Measurements from ENCODE around the gene ENG. TPM values are rescaled to one million over a fixed set of nuclear protein-coding genes. Genes with fewer than 3 reads are reported as not detected.
"Not testable (repeated sequence)": the region's sequence is repeated elsewhere in the genome, so short reads cannot be mapped to it uniquely, and the experiment has no call there.

ENG gene
- polyA plus RNA-seq, 10 donors, result 40.6 to 74.5 (median 52.4) TPM

- no peak for DNase-seq
Measured at GRCh38 chr9:127796225-127796813, 58.1 kb downstream of the ENG start.

DNA sequence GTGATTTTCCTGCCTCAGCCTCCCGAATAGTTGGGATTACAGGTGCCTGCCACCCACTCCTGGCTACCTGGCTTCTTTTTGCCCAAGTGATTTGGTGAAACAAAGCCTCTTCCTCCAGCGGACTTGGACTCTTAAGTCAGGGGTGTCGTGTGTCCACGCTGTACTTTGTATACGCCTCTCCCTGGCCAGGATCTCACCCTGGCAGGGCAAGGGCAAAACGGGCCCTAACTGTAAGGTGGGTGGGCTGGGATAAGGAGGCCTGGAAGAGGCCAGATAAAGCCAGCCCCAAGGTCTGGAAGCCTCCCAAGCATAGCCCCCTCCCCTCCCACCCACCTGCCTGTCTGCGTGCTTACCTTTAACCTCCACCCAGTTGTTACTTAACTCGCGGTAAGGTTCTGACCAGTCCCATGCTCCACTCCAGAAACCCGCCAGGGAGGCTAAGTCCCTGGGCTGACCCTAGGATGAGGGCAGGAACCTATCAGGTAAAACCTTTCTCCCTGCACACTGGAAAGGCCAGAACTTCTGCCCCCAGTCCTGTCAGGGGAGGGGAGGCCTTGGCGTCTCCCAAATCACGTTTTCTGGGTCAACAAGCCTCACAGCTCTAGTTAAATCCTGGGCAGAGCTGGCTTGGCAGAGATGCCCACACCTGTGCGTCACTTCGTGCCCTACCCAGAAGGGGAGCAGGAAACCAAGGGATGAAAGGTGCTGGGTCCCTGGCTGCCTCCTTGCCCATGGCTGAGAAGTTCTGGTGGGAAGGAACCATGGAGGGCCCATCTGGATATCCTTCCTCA, 60.3 kb downstream of the ENG start:
- no peak for DNase-seq

DNA sequence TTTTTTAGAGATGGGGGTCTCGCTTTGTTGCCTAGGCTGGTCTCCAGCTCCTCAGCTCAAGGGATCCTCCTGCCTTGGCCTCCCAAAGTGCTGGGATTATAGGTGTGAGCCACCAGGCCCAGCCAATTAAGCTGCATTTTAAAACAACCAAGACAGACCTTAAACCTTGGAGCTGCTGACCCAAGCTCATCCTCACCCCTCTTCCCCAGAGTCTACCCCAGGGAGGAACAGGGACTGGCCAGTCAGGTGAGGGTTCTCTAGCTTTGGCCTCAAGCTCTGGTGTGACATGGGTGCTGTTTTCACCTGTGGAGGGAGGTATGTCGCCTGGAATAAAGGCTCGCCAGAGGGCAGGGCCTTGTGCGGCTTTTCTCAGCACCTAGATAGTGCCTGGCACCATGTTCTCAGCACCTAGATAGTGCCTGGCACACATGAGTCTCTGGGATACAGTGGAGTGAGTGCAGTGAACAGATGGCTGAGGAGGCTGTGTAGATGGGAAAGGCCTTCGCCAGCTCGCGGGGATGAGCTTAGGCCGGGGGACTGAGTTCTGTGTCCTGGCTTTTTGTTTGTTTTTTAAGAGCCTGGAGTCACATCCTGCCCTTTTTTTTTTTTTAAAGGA, 61.3 kb downstream of the ENG start:
- no peak for DNase-seq

DNA sequence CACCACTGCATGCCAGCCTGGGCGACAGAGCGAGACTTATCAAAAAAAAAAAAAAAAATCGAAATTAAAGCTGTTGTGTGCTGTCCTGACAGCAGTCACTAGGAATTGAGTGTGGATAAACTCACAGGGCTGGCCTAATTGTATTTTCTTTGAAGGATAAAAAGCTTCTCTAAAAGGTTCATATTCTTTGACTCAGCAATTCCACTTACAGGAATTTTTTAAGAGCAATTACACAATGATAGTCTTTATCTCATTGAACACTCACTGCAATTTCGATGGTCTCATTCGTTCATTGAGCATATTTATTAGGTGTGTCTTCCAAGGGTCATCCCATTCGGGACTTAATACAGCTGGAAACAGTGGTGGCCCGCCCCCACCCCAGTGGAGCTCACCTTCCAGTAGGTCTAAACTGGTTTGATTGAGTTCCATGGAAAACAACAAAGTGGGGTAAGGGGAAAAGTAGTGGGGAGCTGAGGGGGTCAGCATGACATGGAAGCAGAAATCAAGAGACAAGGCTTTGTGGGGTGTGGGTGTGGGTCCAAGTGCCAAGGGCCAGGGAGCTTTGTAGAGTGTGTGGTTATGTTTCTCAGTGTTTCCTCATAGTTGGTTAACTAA, 61.9 kb downstream of the ENG start:
- no peak for DNase-seq

DNA sequence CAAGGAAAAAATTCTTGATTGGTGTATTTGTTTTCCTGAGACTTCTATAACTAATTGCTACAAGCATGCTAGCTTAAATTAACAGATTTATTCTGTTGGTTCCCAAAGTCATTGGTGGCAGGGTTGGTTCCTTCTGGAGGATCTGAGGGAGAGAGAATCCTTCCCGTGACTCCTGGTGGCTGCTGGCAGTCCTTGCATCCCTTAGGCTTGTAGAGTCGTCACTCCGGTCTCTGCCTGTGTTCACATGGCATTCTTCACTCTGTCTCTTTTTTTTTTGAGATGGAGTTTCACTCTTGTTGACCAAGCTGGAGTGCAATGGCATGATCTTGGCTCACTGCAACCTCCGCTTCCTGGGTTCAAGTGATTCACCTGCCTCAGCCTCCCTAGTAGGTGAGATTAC, 63.4 kb downstream of the ENG start:
- DNase-seq, result no peak

DNA sequence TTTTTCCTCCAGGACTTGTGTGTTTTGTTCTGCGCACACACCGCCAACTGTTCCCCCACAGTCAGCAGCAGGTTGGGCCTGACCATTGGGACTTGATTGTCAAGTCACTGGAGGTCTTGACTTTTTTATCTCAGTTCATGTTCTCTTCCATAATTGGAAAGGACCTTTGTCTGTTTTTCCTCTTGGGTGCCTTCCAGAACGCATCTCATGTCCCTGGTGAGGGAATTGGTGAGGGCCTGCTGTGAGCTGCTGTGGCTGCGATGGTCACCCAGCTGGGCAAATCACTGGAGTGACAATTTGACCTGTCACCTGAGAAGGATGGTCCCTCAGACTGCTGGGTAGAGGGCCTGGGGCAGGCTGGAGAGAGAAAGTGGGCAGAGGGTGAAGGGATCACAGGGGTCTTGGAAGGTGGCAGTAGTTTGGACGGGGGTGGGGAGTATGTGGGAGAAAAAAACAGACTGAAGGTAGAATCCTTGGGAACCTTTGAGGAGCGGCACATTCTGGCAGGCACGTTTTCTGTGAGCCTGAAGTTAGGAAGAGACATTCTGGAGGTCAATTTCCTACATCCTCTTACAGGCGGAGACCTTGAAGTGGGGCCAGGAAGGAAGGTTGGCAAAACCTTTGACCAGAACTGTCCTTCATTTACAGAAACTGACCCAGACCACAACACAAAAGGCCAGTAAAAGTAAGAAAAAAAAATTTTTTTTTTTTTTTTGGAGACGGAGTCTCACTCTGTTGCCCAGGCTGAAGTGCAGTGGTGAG, 64.2 kb downstream of the ENG start:
- no peak for DNase-seq

GRCh38 chr9:127789179-127789578, 65.3 kb downstream of the ENG start:
- DNase-seq, result no peak

- no peak for DNase-seq
Measured at GRCh38 chr9:127788337-127789011, 66.0 kb downstream of the ENG start.

DNA sequence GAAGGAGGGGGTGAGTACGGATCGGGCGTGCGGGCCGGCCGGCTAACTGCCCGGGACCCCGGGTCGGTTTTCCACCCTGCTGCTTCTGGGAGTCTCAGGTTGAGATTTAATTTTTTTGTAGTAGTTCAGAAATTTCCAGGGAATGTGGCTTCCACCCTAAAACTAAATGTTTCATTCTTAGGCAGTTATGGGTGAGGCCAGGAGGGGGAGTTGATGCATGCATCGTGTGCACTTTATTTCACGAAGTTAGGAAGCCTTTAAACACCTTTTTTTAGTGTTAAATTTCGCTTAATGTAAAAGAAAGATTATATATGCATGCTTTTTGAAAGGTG, 67.7 kb downstream of the ENG start:
- no peak for DNase-seq

GRCh38 chr9:127785933-127786772, 68.3 kb downstream of the ENG start, which contains the start of gene CDK9:
Gene CDK9 (plus strand): TSS chr9:127786034. CDS start chr9:127786149, 115 bp downstream.
- DNase-seq, result peak; percentile 90 to 94 (median 92)

- peak; percentile 84 to 97 (median 93) for DNase-seq
Measured at GRCh38 chr9:127785023-127785932, 69.2 kb downstream of the ENG start.

- DNase-seq, result no peak
Measured at GRCh38 chr9:127783111-127784008, 71.1 kb downstream of the ENG start.

GRCh38 chr9:127781806-127782205, 72.7 kb downstream of the ENG start:
- DNase-seq, result no peak

- not testable (repeated sequence) for DNase-seq
Measured at GRCh38 chr9:127780909-127781308, 73.5 kb downstream of the ENG start.

DNA sequence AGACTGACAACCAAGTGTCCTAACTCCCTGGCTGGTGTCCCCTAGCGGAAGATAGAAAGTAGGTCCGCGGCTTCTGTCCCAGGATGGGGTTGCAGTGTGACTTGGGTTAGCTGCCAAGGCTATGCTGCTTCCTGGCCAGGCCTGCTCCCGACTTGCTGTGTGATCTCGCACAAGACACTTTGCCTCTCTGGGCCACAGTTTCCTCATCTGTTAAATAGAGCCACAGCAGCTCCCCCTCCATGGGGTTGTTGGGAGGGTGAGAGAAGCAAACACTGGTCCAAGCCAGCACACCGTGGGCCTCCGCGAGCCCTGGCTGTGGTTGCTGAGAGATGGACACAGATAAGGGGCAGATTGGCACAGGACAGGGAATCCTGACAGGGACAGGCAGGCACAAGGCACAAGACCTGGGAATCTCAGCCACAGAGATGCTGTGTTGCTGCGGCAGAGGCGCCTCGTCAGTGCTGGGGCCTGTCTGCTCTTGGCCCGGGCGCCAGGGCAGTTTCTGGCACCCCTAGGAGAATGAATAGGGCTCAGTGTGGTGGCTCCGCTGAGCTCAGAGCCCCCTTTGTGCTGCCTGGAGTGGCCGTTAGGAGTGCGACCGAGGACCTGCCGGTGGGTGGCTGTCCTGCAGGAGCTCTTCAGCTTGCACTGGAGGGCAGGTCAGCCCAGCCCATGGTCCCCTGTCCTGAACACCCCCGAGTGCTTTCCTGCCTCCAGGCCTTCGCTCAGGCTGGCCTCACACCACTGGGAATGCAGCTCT, 74.2 kb downstream of the ENG start:
- no peak for DNase-seq

GRCh38 chr9:127779136-127779981, 75.1 kb downstream of the ENG start:
- peak in 1 of 3 donors; percentile 57 for DNase-seq
